HepG2 (cell line): ENCODE data around the gene KRTAP3-1. TPM values are rescaled to one million over a fixed set of nuclear protein-coding genes. Genes with fewer than 3 reads are reported as not detected.

ENCODE experiments used
- ADNP ChIP-seq: sonication (generic); formaldehyde crosslinking; IDR thresholded peaks from 2 replicates; pipeline ENCODE4 v1.4.0; 2020; ENCODE audit warnings: missing genetic modification reagents
- ARID3A ChIP-seq: IDR thresholded peaks from 2 replicates; pipeline ENCODE4 v1.6.1; 2012; ENCODE audit warnings: low read depth, low read length, improper control_type of control experiment
- ARID5B ChIP-seq: IDR thresholded peaks from 2 replicates; pipeline ENCODE4 v1.4.0; 2020; ENCODE audit warnings: mild to moderate bottlenecking, missing genetic modification reagents
- BCL6 ChIP-seq: IDR thresholded peaks from 2 replicates; pipeline ENCODE4 v1.6.1; 2016; ENCODE audit warnings: missing genetic modification reagents, missing compliant biosample characterization
- CREB3 ChIP-seq: sonication (generic); formaldehyde crosslinking; IDR thresholded peaks from 2 replicates; pipeline ENCODE4 v1.5.0; 2020; ENCODE audit warnings: missing genetic modification reagents
- FIP1L1 ChIP-seq: fragments of 200-400 bp; formaldehyde crosslinking; IDR thresholded peaks from 2 replicates; pipeline ENCODE4 v1.6.1; 2018; ENCODE audit warnings: low read depth, mild to moderate bottlenecking, low read length, moderate library complexity, borderline replicate concordance; ENCODE audit not compliant: insufficient read depth
- FOXA1 ChIP-seq, 2 experiments: fragments of 450-650 bp in 1 of 2; sonication (generic) in 1 of 2; formaldehyde crosslinking in 1 of 2; IDR thresholded peaks; 2 replicates each; pipeline versions ENCODE4 v1.4.0 to v1.6.1; 2016 to 2020; ENCODE audit warnings: missing genetic modification reagents in 1 of 2
- IKZF1 ChIP-seq: fragments of 450-650 bp; IDR thresholded peaks from 2 replicates; pipeline ENCODE4 v1.7.1; 2016
- IKZF4 ChIP-seq: sonication (generic); formaldehyde crosslinking; IDR thresholded peaks from 2 replicates; pipeline ENCODE4 v1.5.1; 2020; ENCODE audit warnings: borderline replicate concordance, mild to moderate bottlenecking, low read depth, missing genetic modification reagents; ENCODE audit errors: not compliant biosample characterization
- JUNB ChIP-seq: sonication (generic); formaldehyde crosslinking; IDR thresholded peaks from 2 replicates; pipeline ENCODE4 v1.8.0; 2022; ENCODE audit warnings: missing genetic modification reagents, mild to moderate bottlenecking, borderline replicate concordance
- NCOR1 ChIP-seq: fragments of 200-600 bp; sonication (generic); IDR thresholded peaks from 2 replicates; pipeline ENCODE4 v1.7.0; 2017; ENCODE audit warnings: antibody characterized with exemption, low read length, borderline replicate concordance
- TOPORS ChIP-seq: sonication (generic); formaldehyde crosslinking; IDR thresholded peaks from 2 replicates; pipeline ENCODE4 v1.8.0; 2023; ENCODE audit warnings: mild to moderate bottlenecking, missing genetic modification reagents
- ZBTB42 ChIP-seq: sonication (generic); formaldehyde crosslinking; IDR thresholded peaks from 2 replicates; pipeline ENCODE4 v1.5.0; 2020; ENCODE audit warnings: mild to moderate bottlenecking, missing genetic modification reagents
- ZHX2 ChIP-seq, 2 experiments: sonication (generic) in 1 of 2; formaldehyde crosslinking in 1 of 2; IDR thresholded peaks; 2 replicates each; pipeline versions ENCODE4 v1.6.1 to v1.9.0; 2014 to 2022; ENCODE audit warnings: antibody characterized with exemption in 1 of 2, borderline replicate concordance in 1 of 2, inconsistent platforms in 1 of 2, low read depth in 1 of 2, missing genetic modification reagents in 1 of 2
- ZNF501 ChIP-seq: sonication (generic); formaldehyde crosslinking; IDR thresholded peaks from 2 replicates; pipeline ENCODE4 v1.5.1; 2020; ENCODE audit warnings: mild to moderate bottlenecking, moderate library complexity, missing genetic modification reagents
- ZNF564 ChIP-seq: sonication (generic); formaldehyde crosslinking; IDR thresholded peaks from 2 replicates; pipeline ENCODE4 v1.8.1; 2023; ENCODE audit warnings: mild to moderate bottlenecking, missing genetic modification reagents
- ZNF652 ChIP-seq: IDR thresholded peaks from 2 replicates; pipeline ENCODE4 v1.6.1; 2016; ENCODE audit warnings: low read depth, borderline replicate concordance
- polyA plus RNA-seq, 8 experiments: library from polyadenylated mRNA; depleted of rRNA in 3 of 8; stranded (reverse) in 7 of 8; unstranded in 1 of 8; fragments of >200 nt; fragmentation: Illumina TruSeq in 4 of 8; extraction: Trizol in 4 of 8; gene quantifications; 2 replicates each; pipeline versions ENCODE4 v1.2.1 to v1.2.3, GENCODE V29; 2011 to 2016; ENCODE audit warnings: low read depth in 4 of 8, missing spikeins in 1 of 8, mixed read lengths in 1 of 8; ENCODE audit not compliant: insufficient read depth in 1 of 8
- total RNA-seq, 5 experiments: library from RNA; depleted of rRNA; stranded (reverse); fragments of >200 nt; fragmentation: Illumina TruSeq; extraction: Trizol; gene quantifications; 2 replicates each; pipeline ENCODE4 v1.2.3, GENCODE V29; 2016; ENCODE audit warnings: low read depth in 1 of 5

KRTAP3-1 gene
- total and polyA plus RNA-seq, 2 of the 13 experiments (the other 11 are each of a cell fraction or from before 2014, with no cell fraction given), result 0.29 to 3.7 TPM

GRCh38 chr17:41009301-41009760 lies 403 bp upstream of the KRTAP3-1 start (continued):
- TF ChIP-seq FOXA1 (IDR thresholded peaks at IDR 0.05) (0 out of 2 replicates have a peak, but pooled peaks have one; percentile 47), FOXA1 (CRISPR knock-in tag; IDR thresholded peaks at IDR 0.05) (peak; percentile 83), ZHX2 (IDR thresholded peaks at IDR 0.05; ENCODE audit: low read depth) (no peak), ZHX2 (CRISPR knock-in tag; IDR thresholded peaks at IDR 0.05; ENCODE audit: borderline replicate concordance) (no peak), CREB3 (CRISPR knock-in tag) (no peak), ZBTB42 (CRISPR knock-in tag) (no peak), BCL6 (CRISPR knock-in tag) (peak; percentile 85), IKZF1 (no peak), NCOR1 (peak; percentile 57; the same call in 1 of the 2 replicates), ZNF501 (CRISPR knock-in tag) (no peak), ARID3A (peak; percentile 97), ZNF652 (CRISPR knock-in tag) (0 out of 2 replicates have a peak, but pooled peaks have one; percentile 36), ARID5B (peak; percentile 98), IKZF4 (CRISPR knock-in tag) (no peak), FIP1L1 (no peak), ADNP (CRISPR knock-in tag) (no peak), JUNB (no peak), TOPORS (CRISPR knock-in tag) (no peak), ZNF564 (no peak)
